Peyer's patch (tissue), 4 donors: ENCODE data around the gene ATG4B.

ENCODE experiments used
- CTCF ChIP-seq, 6 experiments: fragments of 450-650 bp in 4 of 6; fragments of 200-600 bp in 2 of 6; sonication (generic) in 1 of 6; IDR thresholded peaks; one replicate each; pipeline ENCODE4 v1.5.1; 2017 to 2019; ENCODE audit warnings: antibody characterized with exemption in 6 of 6, mild to moderate bottlenecking in 3 of 6, moderate library complexity in 1 of 6
- POLR2A ChIP-seq, 2 donors: fragments of 450-650 bp; IDR thresholded peaks; one replicate each; pipeline ENCODE4 v1.5.1; 2017; ENCODE audit warnings: antibody characterized with exemption in 2 of 2, mild to moderate bottlenecking in 2 of 2, moderate library complexity in 2 of 2

DNA sequence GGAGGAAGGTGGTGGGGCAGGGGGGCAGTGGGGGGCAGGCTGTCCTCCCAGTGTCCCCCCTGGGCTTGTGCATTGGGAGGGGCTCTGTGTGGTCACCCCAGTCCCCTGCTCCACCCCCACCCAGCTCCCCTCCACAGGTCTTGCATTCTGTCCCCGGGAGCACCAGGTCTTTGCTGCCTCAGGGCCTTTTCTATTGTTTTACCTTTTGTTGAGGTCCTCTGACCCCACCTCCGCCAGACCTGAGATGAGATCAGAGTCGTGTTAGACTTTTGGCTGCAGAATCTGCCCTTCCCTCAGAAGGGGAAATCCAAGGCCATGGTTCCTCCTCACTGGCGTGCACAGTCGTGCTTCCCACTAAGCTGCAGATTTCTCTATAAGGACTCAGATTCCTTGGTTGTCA is 20.8 kb downstream of the ATG4B start:
- TF ChIP-seq CTCF (IDR thresholded peaks at IDR 0.05) (no peak), POLR2A (IDR thresholded peaks at IDR 0.05) (no peak)
